ENCODE measurements around the gene CD274.
"Not testable (repeated sequence)": the region's sequence is repeated elsewhere in the genome, so short reads cannot be mapped to it uniquely, and the experiment has no call there.

The CD274 gene

DNA sequence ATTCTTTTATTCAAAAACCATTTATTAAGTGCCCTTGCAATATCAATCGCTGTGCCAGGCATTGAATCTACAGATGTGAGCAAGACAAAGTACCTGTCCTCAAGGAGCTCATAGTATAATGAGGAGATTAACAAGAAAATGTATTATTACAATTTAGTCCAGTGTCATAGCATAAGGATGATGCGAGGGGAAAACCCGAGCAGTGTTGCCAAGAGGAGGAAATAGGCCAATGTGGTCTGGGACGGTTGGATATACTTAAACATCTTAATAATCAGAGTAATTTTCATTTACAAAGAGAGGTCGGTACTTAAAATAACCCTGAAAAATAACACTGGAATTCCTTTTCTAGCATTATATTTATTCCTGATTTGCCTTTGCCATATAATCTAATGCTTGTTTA is 18.5 kb downstream of the CD274 start:
- no peak for DNase-seq

DNA sequence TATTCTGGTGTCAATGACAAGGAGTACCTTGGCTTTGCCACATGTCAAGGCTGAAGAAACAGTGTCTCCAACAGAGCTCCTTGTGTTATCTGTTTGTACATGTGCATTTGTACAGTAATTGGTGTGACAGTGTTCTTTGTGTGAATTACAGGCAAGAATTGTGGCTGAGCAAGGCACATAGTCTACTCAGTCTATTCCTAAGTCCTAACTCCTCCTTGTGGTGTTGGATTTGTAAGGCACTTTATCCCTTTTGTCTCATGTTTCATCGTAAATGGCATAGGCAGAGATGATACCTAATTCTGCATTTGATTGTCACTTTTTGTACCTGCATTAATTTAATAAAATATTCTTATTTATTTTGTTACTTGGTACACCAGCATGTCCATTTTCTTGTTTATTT is 19.8 kb downstream of the CD274 start:
- peak; percentile 21 for DNase-seq

DNA sequence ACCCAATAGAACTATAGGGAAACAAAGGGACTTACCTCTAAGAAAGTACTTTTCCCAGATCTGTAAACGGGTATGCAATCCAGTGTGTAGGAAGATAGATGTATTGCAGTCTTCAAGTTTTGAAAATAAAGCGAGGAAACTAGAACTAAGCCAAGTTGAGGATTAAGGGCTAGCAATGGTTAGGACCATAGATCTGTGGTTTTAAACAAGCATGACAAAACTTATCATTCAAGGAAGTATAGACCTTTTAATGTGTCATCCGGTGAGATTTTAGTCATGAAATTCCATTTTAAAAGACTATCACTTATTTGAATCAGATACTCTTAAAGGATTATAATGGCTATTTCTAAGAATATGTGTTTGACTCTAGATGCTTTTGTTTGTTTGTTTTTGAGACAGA is 20.5 kb downstream of the CD274 start:
- DNase-seq = no peak

DNA sequence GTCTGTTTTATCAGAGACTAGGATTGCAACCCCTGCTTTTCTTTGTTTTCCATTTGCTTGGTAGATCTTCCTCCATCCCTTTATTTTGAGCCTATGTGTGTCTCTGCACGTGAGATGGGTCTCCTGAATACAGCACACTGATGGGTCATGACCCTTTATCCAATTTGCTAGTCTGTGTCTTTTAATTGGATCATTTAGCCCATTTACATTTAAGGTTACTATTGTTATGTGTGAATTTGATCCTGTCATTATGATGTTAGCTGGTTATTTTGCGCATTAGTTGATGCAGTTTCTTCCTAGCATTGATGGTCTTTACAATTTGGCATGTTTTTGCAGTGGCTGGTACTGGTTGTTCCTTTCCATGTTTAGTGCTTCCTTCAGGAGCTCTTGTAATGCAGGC is 25.3 kb downstream of the CD274 start:
- not testable (repeated sequence) for DNase-seq

DNA sequence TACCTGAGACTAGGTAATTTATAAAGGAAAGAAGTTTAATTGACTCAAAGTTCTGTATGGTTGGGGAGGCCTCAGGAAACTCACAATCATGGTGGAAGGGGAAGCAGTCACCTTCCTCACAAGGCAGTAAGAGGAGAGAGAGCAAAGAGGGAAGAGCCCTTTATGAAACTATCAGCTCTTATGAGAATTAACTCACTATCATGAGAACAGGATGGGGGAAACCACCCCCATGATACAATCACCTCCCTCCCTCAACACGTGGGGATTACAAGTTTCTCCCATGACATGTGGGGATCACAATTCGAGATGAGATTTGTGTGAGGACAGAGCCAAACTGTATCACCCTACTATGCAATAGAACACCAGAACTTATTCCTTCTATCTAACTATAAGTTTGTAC is 27.9 kb downstream of the CD274 start:
- peak; percentile 19 for DNase-seq

DNA sequence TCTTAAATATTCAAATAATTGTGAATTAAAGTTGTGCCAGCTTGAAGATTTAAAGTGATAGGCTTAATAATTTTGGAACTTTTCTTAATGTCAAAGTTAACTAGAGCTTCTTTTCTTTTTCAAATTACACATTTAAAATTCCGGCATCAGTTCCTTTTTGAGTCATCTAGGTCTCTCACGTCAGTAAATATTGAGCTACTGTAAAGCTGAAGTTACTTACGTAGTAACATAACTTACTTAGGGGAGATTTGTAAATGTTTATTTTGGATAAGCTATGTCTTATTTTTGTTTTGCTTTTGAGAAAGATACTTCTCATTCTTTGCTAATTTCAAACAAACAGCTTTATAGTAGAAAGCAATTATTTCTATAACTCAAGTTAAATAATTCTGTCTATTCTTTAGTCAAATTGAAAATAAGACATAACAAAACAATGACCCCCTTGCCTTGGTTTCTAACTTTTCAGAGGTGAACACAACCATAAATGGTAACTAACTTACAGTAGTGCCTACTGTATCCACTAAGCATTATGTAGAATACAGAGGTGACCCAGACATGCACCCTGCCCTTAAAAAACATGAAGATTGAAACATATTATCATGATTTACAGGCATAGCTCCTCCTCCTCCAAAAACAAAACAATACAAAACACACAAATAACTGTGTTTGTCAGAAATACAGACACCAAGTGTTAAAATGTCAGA is 29.8 kb downstream of the CD274 start:
- DNase-seq = no peak

DNA sequence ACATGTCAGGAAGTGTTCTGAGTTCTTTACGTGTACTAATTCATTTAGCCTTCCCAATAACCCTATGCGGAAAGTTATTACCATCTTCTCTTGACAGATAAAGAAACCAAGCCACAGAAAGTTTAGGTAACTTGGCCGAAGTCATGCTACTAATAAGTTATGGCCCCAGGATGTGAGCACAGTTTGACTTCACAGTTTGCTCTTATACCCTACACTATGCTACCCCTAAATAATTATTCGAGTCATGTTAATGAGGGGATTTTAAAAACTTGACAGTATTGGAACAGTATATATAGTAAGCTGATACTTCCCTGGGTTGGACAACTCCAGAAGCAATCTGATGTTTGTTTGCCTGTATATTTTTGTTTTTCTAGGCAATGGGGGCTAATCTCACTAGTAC is 30.6 kb downstream of the CD274 start:
- DNase-seq = no peak

DNA sequence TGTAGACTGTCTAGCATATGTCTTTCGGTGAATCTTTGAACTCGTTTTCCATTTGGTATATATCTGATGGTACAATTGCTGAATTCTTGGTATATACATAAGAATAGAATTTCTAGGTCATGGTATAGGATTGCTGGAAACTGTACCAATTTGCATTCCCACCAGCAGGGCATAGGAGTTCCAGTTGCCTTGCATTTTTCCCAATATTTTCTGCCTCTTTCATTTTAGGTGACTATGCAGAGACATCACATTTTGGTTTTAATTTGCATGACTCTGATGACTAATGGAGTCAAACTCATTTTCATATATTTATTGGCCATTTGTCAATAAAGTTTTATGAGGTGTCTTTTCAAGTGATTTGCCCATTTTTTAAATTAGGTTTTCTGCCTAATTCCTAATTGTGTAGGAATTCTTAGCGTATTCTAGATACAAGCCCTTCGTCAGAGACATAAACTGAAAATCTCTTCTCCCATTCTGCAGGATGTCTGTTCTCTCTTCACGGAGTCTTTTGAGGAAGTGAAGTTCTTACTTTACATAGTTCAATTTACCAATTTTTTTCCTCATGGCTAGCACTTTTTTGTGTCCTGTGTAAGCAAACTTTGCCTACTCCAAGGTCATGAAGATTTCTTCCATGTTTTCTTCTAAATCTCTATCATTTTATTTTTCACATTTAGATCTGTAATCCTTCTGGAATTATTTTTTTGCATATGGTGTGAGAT is 31.1 kb downstream of the CD274 start:
- DNase-seq = no peak

DNA sequence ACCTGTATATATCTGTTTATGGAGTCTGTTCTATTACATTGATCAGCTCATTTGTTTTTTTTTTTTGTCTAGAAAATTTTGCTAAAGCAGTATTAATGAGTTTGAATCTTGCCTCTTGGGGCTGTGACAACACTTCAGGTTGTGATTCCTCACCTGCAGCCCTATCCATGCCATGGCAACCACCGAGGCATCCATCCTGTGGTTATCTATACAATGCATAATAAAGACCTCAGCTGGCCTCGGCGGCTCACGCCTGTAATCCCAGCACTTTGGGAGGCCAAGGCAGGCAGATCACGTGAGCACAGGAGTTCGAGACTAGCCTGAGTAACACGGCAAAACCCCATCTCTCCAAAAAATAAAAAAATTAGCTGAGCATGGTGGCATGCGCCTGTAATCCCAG is 31.9 kb downstream of the CD274 start:
- no peak for DNase-seq

DNA sequence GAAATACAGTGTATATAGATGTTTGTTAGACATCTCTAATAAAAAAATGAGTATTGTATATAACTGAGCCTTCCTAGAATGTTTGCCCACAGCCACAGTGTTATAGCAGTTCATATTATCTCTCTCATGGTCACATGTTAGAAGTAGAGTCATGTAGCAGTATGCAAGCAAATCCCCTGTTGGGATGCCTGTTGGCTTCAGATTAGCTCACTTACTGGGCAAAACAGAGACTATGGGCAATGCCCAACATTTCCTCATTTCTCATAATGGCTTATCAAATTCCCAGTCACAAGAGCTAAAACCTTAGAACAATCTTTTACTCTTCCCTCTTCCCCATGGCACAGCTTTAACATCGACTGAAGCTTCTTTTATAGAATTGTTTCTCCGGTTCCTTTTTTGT is 33.0 kb downstream of the CD274 start:
- DNase-seq = peak; percentile 91

DNA sequence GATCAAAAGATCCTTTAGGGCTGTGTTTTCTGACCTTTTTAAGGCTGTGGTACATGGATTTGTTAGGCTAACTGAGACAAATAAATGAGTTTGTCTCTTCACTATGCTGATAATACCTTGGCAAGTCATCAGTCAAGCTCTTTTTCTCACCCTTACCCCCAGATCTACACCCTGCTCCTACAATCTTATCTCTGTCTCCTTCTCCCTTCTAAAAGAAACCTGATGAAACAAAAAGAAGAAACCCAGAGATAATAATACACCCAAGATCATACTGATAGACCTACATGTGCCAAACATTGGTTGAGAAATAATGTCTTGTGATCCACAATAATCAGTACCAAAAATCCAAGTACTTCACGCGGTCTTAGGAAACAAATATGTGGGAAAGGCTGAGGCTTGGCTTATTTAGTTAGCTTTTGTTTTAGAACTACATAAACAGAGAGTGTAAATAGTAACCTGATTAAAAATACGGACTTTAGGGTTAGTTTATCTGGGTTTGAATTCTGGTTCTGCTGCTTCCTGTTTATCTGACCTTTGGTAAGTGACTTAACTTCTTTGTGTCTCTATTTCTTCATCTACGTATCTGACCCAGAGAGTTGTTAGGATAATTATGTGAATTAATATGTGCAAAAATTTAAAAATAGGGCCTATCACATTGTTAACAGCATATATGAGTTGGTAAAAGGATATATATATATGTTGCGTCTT is 35.2 kb downstream of the CD274 start:
- DNase-seq = peak; percentile 33

DNA sequence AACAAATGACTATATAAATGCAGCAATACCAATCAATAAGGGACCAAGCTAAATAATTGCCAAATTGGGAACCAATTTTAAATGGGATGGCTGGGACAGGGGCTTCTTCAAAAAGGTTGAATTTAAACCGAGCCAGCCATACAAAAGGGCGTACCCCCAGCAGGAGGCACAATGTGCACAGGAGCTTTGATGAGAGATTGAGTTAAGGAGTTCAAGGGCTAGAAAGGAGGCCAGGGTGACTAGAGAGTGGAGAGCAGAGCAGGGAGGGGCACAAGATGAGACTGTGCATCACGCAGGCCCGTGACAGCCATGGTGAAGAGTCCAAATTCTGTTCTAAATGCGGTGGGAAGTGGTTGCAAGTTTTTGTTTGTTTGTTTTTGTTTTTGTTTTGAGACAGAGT is 36.6 kb downstream of the CD274 start:
- DNase-seq = peak; percentile 28

DNA sequence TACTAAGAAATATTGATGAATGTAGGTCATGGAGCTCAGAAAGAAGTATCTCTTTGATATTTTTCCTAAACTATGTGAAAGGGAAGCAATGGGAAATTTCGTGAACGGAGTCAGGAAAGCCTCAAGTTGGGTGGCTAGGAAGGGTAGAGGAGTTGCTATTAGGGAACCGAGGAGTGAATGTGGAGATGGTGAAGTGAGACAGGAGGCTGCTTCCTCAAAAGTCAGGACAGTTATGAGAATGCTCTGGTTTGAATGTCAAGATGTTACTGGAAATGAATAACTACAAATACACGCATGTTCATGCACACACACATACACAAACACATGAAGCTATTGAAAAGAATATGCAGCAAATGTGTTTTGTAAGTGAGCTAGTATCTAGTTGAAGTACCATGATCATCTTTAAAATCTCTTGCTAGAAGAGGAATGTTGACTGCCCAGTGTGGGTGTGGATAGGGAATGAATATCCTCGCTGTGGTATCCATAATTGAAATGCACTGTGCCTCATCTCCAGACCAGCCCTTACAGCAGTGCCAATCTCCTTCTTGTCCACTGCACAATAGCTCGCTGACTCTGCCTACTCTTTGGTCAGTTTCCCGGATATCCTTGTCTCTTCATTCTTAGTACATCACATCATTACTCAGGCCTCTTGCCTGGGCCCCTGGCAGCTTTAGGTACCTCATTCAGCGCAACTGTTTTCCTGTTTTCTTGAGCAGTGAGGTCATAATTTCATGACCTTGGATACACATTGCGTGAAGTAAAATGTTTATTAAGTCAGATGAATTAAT is 38.1 kb downstream of the CD274 start:
- DNase-seq = no peak

DNA sequence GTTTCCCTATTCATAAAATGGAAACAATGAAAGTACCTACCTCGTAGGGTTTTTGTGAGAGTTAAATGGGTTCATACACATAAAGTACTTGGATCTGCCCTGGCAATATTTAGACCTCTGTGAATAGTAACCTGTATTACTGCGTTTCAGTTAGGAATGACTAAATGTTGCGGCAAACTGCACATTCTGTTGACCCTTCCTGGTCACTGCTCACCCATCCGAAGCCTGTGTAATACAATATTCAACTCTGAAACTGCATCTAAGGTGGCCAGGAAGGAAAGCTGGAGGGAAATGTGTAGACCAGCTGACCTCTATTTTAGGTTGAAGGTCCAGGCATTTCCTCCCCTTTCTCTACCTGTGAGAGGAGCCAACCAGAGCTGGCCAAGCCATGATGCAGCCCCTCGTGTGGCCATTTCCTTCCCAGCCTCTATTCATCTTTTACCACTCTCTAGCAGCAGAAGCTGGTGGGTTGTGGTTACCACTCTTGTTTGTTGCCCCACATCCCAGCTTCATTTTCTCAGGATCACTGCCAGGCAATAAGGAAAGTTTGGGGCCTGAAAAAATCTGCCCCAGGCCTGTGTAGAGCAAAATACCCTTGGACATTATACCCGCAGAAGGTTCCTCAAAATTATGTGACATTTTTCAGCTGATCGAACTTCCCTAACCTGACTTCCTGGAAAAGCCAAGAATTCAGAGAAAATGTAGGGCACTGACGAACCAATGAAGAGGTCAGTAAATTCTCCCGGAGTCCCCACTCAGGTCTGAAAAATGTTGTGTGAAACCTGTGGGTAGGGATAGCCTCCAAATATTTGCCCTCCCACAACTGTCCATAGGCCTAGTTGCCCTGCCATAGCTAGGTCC is 39.5 kb downstream of the CD274 start:
- no peak for DNase-seq

DNA sequence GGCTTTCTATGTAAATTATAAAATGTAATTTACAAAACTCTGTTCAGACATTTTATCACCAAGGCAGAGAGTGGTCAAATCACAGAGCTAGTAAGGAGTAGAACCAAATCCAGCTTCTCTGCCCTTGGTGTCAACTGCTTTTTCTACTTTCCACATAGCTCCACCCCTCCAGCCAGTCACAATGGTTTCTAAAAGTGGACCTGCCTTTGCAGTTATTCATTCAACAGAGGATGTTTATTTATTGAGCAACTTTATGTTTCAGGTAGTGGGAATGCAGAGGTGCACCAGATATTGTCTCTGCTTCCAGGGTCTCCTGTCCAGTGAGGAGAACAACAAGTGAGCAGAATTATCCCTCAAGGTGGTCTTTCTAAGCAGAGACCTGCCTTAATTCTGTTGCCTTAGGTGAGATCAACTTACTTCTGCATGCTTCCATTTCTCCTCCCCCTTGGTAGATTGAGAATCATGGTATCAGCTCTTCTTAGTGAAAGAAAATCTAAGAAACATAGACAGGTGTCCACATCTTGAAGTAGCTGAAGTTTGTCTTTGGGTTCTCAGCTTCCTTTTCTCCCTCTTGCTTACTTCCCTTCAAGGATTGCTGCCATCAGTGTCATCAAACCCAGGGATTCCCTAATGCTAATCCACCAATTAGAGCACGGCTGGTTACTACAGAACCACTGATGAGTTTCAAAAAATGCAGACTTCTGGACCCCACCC is 42.8 kb downstream of the CD274 start:
- no peak for DNase-seq

DNA sequence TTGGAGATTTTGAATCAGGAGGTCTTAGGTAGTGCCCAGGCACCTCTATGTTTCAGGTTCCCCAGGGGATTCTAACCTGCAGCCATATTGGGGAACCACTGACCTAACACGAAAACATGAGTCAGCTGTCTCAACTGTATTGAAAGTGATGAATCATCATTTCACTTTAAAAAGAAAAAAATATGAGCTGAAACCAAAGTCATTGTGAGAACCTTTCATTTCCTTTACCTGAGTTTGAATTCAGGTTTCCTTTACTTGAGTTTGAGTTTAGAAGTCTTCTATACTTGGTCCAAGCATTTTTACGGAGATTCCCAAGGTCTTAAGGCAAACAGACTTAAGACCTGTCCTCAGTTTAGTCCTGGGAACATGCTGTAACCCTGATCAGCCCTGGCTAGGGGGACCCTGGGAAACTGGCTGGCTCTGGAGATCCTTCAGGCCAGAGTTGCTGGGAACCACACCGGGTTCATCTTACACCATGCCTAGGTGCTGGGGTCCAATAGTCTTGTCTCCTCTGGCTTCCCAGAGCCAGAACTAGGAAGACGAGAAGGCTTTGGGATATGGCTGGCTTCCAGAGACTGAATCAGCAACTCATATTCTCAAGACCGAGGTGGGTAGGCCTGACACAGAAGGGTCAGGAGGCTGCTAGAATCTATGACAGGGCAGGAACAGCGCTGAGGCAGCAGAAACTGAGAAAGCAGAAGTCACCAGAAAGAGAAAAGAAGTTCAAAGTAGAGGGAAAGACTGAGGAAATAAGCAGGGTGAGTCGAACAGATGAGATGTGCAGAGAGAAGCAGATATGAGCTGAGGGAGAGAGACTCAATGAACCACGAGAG is 43.6 kb downstream of the CD274 start:
- peak; percentile 69 for DNase-seq

DNA sequence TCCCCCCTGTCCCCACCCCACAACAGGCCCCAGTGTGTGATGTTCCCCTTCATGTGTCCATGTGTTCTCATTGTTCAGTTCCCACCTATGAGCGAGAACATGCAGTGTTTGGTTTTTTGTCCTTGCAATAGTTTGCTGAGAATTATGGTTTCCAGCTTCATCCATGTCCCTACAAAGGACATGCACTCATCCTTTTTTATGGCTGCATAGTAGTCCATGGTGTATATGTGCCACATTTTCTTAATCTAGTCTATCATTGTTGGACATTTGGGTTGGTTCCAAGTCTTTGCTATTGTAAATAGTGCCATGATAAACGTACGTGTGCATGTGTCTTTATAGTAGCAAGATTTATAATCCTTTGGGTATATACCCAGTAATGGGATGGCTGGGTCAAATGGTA is 44.4 kb downstream of the CD274 start:
- DNase-seq = not testable (repeated sequence)

DNA sequence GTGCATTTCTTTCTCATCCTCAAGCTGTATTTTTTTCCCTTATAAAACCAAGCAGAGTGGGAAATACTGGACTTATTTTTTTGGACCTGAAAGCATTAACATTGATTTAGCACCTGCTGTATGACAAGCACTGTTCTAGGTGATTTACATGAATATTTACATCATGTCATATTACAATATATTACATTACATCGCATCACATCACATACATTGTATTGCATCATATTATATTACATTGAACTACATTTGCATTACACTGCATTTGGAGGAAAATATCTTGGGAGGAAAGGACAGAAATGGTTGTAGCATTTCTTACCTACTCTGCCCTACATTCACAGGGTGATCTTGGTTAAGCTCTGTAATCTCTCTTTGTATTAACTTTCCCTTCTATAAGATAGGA is 48.8 kb downstream of the CD274 start:
- peak; percentile 56 for DNase-seq

DNA sequence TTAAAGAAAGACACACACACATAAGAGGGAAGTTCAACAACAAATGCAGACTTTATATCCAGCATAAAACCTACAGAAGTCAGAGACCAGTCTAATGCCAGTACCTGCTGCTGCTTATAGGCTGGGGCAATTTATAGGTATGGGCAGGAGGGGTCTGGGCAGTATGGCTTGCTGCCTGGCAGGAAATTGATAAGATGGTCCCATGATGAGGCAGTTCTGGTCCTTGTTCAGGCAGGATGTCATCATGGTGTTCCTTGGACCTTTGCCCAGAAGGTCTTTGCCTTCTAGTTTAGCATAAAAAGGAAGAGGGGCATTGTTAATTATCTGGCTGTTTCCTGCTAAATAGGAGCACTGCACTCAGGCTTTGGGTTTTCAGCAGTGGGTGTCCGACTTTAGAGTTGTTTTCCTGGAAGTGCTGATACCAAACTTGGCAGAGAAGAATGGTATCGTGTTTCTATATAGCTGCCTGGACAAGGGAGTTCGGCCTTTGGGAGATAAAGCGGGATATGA is 49.6 kb downstream of the CD274 start:
- peak; percentile 99 for DNase-seq

All from hematopoietic multipotent progenitor cell treated with erythropoietin and hydrocortisone succinate and interleukin-3 and kit ligand, for 8 days (in vitro differentiated cells).